ENCODE results near the gene HMX3. TPM values are rescaled to one million over a fixed set of nuclear protein-coding genes. Genes with fewer than 3 reads are reported as not detected.
A peak's percentile ranks its signal among the peaks of the same experiment; 100 is the strongest.

Gene HMX3
- total and polyA plus RNA-seq, 2 of the 8 experiments (the other 6 are each of a cell fraction or from before 2014, with no cell fraction given), result 0.05 TPM; not detected in 1

DNA sequence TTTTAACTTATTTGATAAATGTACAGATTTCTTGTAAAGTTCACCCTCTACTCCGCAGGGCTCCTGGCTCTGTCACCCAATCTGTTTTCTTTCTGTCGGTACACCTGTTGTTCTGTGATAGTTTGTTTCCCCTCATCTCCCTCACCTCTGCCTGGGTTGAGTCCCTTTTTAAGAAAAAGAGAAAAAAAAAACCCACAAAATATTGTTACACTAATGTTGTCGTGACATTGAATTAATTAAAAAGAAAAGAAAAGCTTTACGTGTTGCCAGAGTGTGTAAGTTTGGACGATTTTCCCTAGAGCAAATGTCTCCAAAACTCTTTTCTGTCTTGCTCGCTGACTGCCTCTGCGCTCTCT is 3.4 kb downstream of the HMX3 start:
- no peak overlapping the region for H2BK120ac ChIP-seq (replicated peaks; ENCODE audit: low read depth, low read length)
- peaks cover 14% of the 10 kb centered on the region; the same call in 1 of the 2 replicates for H3K23me2 ChIP-seq (ENCODE audit: low read depth, low read length)
- WGBS, 2 experiments (ENCODE audit: extremely low coverage in 1 of 2, insufficient coverage in 1 of 2, insufficient read length in 1 of 2, insufficient replicate concordance in 2 of 2, low coverage in 1 of 2, low lambda C conversion rate in 2 of 2, missing lambda C conversion rate in 1 of 2), result 6% methylated on average over 7 of the region's 7 CpGs; no CpG with 5 or more reads in 1 of the 2 experiments
- no peak overlapping the region for H3K23ac ChIP-seq (ENCODE audit: insufficient read length)
- peak overlapping the region in 3 of 4 experiments; percentile 1 to 50 (median 25); a peak in 4 of 8 replicates for H3K4me3 ChIP-seq (ENCODE audit: extremely low read depth in 1 of 4, insufficient read depth in 2 of 4, low read depth in 3 of 4, low read length in 4 of 4)
- H4K91ac ChIP-seq (replicated peaks; ENCODE audit: insufficient read length, low read length), result no peak overlapping the region
- H3K79me2 ChIP-seq (ENCODE audit: control insufficient read depth in 1 of 2, insufficient read depth in 2 of 2, low read length in 2 of 2), result no peaks in the 10 kb centered on the region
- H3K9ac ChIP-seq (replicated peaks in 1 of 4; ENCODE audit: extremely low read depth in 1 of 4, low read depth in 3 of 4, low read length in 3 of 4), result no peak overlapping the region
- no peaks in the 10 kb centered on the region; a peak in 1 of 8 replicates for H3K36me3 ChIP-seq (ENCODE audit: control insufficient read depth in 2 of 4, insufficient read depth in 4 of 4, low read length in 3 of 4)
- peaks cover 11 to 29% of the 10 kb centered on the region in 2 experiments for H4K20me1 ChIP-seq (replicated peaks in 1 of 2; ENCODE audit: control insufficient read depth in 1 of 2, insufficient read depth in 2 of 2, low read length in 2 of 2)
- TF ChIP-seq CHD1 (IDR thresholded peaks at IDR 0.05; ENCODE audit: low read depth, low read length) (no peak), SIRT6 (IDR thresholded peaks at IDR 0.05; ENCODE audit: low read length) (no peak), CBX8 (IDR thresholded peaks at IDR 0.05; ENCODE audit: borderline replicate concordance, low read depth, low read length) (peak; percentile 91; the same call in 1 of the 2 replicates)
- TF ChIP-seq, protein P1, sequence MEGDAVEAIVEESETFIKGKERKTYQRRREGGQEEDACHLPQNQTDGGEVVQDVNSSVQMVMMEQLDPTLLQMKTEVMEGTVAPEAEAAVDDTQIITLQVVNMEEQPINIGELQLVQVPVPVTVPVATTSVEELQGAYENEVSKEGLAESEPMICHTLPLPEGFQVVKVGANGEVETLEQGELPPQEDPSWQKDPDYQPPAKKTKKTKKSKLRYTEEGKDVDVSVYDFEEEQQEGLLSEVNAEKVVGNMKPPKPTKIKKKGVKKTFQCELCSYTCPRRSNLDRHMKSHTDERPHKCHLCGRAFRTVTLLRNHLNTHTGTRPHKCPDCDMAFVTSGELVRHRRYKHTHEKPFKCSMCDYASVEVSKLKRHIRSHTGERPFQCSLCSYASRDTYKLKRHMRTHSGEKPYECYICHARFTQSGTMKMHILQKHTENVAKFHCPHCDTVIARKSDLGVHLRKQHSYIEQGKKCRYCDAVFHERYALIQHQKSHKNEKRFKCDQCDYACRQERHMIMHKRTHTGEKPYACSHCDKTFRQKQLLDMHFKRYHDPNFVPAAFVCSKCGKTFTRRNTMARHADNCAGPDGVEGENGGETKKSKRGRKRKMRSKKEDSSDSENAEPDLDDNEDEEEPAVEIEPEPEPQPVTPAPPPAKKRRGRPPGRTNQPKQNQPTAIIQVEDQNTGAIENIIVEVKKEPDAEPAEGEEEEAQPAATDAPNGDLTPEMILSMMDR (IDR thresholded peaks at IDR 0.05; ENCODE audit: control extremely low read depth in 1 of 3, insufficient read depth in 1 of 3, low read depth in 1 of 3, low read length in 3 of 3), result no peak
- 0 out of 2 replicates have a peak overlapping the region, but pooled peaks have one; percentile 9 for H3K18ac ChIP-seq (ENCODE audit: extremely low read depth, low read length)
- H4K8ac ChIP-seq (ENCODE audit: extremely low read depth, insufficient read depth, low read length), result no peak overlapping the region
- no peak overlapping the region for H3K4ac ChIP-seq (replicated peaks; ENCODE audit: insufficient read length, low read depth, low read length)
- 0 out of 2 replicates have a peak overlapping the region, but pooled peaks have one; percentile 18 for H2BK12ac ChIP-seq (ENCODE audit: low read depth, low read length)
- H3K27ac ChIP-seq (ENCODE audit: low read depth, low read length), result no peak overlapping the region
- no peaks in the 10 kb centered on the region for H3K9me3 ChIP-seq (ENCODE audit: insufficient read depth in 2 of 2, low read depth in 1 of 2, low read length in 1 of 2)
- H3K56ac ChIP-seq (replicated peaks; ENCODE audit: insufficient read length, low read depth, low read length), result no peak overlapping the region
- H2AK5ac ChIP-seq (ENCODE audit: low read depth, low read length), result no peak overlapping the region
- peak overlapping the region; percentile 62 to 67 for H3K4me2 ChIP-seq (ENCODE audit: insufficient read depth in 1 of 2, low read depth in 2 of 2, low read length in 2 of 2)
- no peaks in the 10 kb centered on the region for H3K79me1 ChIP-seq (ENCODE audit: low read depth, low read length)
- no peak for FAIRE-seq
- no peak for DNase-seq (ENCODE audit: low read depth in 1 of 2, low spot score in 2 of 2)
- ChIA-PET POLR2A (ENCODE audit: partially characterized antibody) (interaction anchor here (0.8 to 3.4 kb wide), 3 partner anchors 10 to 12 kb away, joined by 3 to 37 read pairs (median 3); partner anchors contain the start of gene HMX2), CTCF (ENCODE audit: partially characterized antibody) (interaction anchor here (1.0 to 4.4 kb wide), 6 partner anchors 12 to 96 kb away, joined by 3 to 37 read pairs (median 5); partner anchors contain the start of gene BUB3)
- H2BK20ac ChIP-seq (ENCODE audit: low read length), result no peak overlapping the region
- peaks cover 2 to 44% (median 29%) of the 10 kb centered on the region in 4 experiments for H3K4me1 ChIP-seq (replicated peaks in 1 of 4; ENCODE audit: control insufficient read depth in 3 of 4, insufficient read depth in 4 of 4, low read length in 3 of 4)
- no peak overlapping the region for H2AFZ ChIP-seq (ENCODE audit: low read length)
- no peak overlapping the region for H2BK15ac ChIP-seq (ENCODE audit: low read length)
- H3K14ac ChIP-seq (ENCODE audit: insufficient read length), result no peak overlapping the region
- no peak overlapping the region for H4K5ac ChIP-seq (ENCODE audit: insufficient read length, low read depth, low read length)
- no peak overlapping the region for H2BK5ac ChIP-seq (ENCODE audit: low read depth, low read length)
- peaks cover 86 to 100% (median 98%) of the 10 kb centered on the region in 4 experiments for H3K27me3 ChIP-seq (replicated peaks in 1 of 4; ENCODE audit: control insufficient read depth in 3 of 4, extremely low read depth in 1 of 4, insufficient read depth in 3 of 4, low read length in 3 of 4)
